OCI-LY1 (cell line): ENCODE data around the gene TRIM31.

ENCODE experiments used
- H2AFZ ChIP-seq: fragments of 200-600 bp; sonication (generic), shearing (Covaris generic); 2 replicates; pipeline ENCODE4 v1.6.0; 2014; ENCODE audit warnings: antibody characterized with exemption, mild to moderate bottlenecking, low read length
- H3F3A ChIP-seq: fragments of 200-600 bp; sonication (generic), shearing (Covaris generic); 2 replicates; pipeline ENCODE4 v1.6.0; 2014; ENCODE audit warnings: mild to moderate bottlenecking, antibody characterized with exemption, low read length, moderate library complexity; ENCODE audit not compliant: insufficient read depth
- H3K27ac ChIP-seq: fragments of 200-600 bp; sonication (generic); 2 replicates; pipeline ENCODE4 v1.5.1; 2014; ENCODE audit warnings: low read length, mixed run types, mild to moderate bottlenecking, low read depth; ENCODE audit not compliant: poor library complexity, severe bottlenecking
- H3K27me3 ChIP-seq: fragments of 200-600 bp; sonication (generic); 2 replicates; pipeline ENCODE4 v1.6.0; 2014; ENCODE audit warnings: antibody characterized with exemption, mild to moderate bottlenecking, low read length, moderate library complexity; ENCODE audit not compliant: insufficient read depth
- H3K36me3 ChIP-seq: fragments of 200-600 bp; sonication (generic); 2 replicates; pipeline ENCODE4 v1.6.1; 2014; ENCODE audit warnings: mild to moderate bottlenecking, antibody characterized with exemption, low read length, moderate library complexity, mixed read lengths; ENCODE audit not compliant: insufficient read depth
- H3K4me1 ChIP-seq: fragments of 200-600 bp; sonication (generic); 2 replicates; pipeline ENCODE4 v1.5.1; 2014; ENCODE audit warnings: mild to moderate bottlenecking, low read length, moderate library complexity; ENCODE audit not compliant: insufficient read depth, severe bottlenecking
- H3K4me2 ChIP-seq: fragments of 200-600 bp; sonication (generic), shearing (Covaris generic); 2 replicates; pipeline ENCODE4 v1.6.1; 2014; ENCODE audit warnings: low read length
- H3K4me3 ChIP-seq: fragments of 200-600 bp; sonication (generic); 2 replicates; pipeline ENCODE4 v1.5.1; 2014; ENCODE audit warnings: low read length, low read depth, mild to moderate bottlenecking, mixed read lengths; ENCODE audit not compliant: poor library complexity, severe bottlenecking
- H3K79me2 ChIP-seq: fragments of 200-600 bp; shearing (Covaris generic); 2 replicates; pipeline ENCODE4 v1.6.1; 2016; ENCODE audit warnings: mixed run types, low read length, mixed read lengths; ENCODE audit not compliant: insufficient read depth
- H3K9ac ChIP-seq: fragments of 200-600 bp; sonication (generic), shearing (Covaris generic); 2 replicates; pipeline ENCODE4 v1.6.1; 2014; ENCODE audit warnings: mild to moderate bottlenecking, low read length, mixed read lengths
- H3K9me2 ChIP-seq: fragments of 200-600 bp; sonication (generic), shearing (Covaris generic); 2 replicates; pipeline ENCODE4 v1.6.1; 2014; ENCODE audit warnings: low read depth, mild to moderate bottlenecking, low read length, mixed read lengths
- H3K9me3 ChIP-seq: fragments of 200-600 bp; shearing (Covaris generic); 2 replicates; pipeline ENCODE4 v1.6.1; 2014; ENCODE audit warnings: low read length, mixed read lengths
- H4K20me1 ChIP-seq: fragments of 200-600 bp; sonication (generic), shearing (Covaris generic); 2 replicates; pipeline ENCODE4 v1.6.0; 2016; ENCODE audit warnings: mild to moderate bottlenecking, low read length; ENCODE audit not compliant: insufficient read depth
- CTCF ChIP-seq: fragments of 200-600 bp; sonication (generic), shearing (Covaris generic); IDR thresholded peaks from 2 replicates; pipeline ENCODE4 v1.5.1; 2017; ENCODE audit warnings: mild to moderate bottlenecking, antibody characterized with exemption, low read length, moderate library complexity, mixed read lengths
- EZH2 ChIP-seq: fragments of 200-600 bp; sonication (generic), shearing (Covaris generic); IDR thresholded peaks from 2 replicates; pipeline ENCODE4 v1.8.0; 2017; ENCODE audit warnings: borderline replicate concordance, mixed run types, mild to moderate bottlenecking, antibody characterized with exemption, low read length, moderate library complexity, mixed read lengths

TRIM31 gene

GRCh38 chr6:30152910-30153610 is 40.2 kb upstream of the TRIM31 start:
- Histone ChIP-seq H3K4me1 (no peaks in the 10 kb centered on the region), H3K36me3 (no peaks in the 10 kb centered on the region), H3K4me2 (no peak overlapping the region), H3K27ac (no peak overlapping the region), H2AFZ (no peak overlapping the region), H3F3A (no peaks in the 10 kb centered on the region), H3K4me3 (no peak overlapping the region), H3K27me3 (peaks cover 4% of the 10 kb centered on the region), H3K79me2 (no peaks in the 10 kb centered on the region), H3K9me3 (no peaks in the 10 kb centered on the region), H4K20me1 (no peaks in the 10 kb centered on the region), H3K9ac (no peak overlapping the region), H3K9me2 (no peaks in the 10 kb centered on the region)
- TF ChIP-seq CTCF = no peak

GRCh38 chr6:30152016-30152673 is 39.3 kb upstream of the TRIM31 start:
- Histone ChIP-seq H3K36me3 (no peaks in the 10 kb centered on the region), H3K9ac (no peak overlapping the region), H3K9me2 (no peaks in the 10 kb centered on the region), H3K79me2 (no peaks in the 10 kb centered on the region), H3K27ac (no peak overlapping the region), H4K20me1 (no peaks in the 10 kb centered on the region), H3K4me1 (no peaks in the 10 kb centered on the region), H3K4me2 (no peak overlapping the region), H2AFZ (no peak overlapping the region), H3K9me3 (no peaks in the 10 kb centered on the region), H3K27me3 (peaks cover 4% of the 10 kb centered on the region), H3F3A (no peaks in the 10 kb centered on the region), H3K4me3 (no peak overlapping the region)
- TF ChIP-seq EZH2 (no peak), CTCF (no peak)

GRCh38 chr6:30151580-30151979 is 38.7 kb upstream of the TRIM31 start:
- Histone ChIP-seq H3K79me2 (no peaks in the 10 kb centered on the region), H3K27me3 (peaks cover 4% of the 10 kb centered on the region), H3K9me3 (no peaks in the 10 kb centered on the region), H3K27ac (no peak overlapping the region), H3K9me2 (no peaks in the 10 kb centered on the region), H4K20me1 (no peaks in the 10 kb centered on the region), H3K4me2 (no peak overlapping the region), H3K4me3 (no peak overlapping the region), H3K4me1 (no peaks in the 10 kb centered on the region), H2AFZ (no peak overlapping the region), H3F3A (no peaks in the 10 kb centered on the region), H3K9ac (no peak overlapping the region), H3K36me3 (no peaks in the 10 kb centered on the region)
- TF ChIP-seq CTCF (no peak), EZH2 (no peak)
